Breast epithelium (tissue), 3 donors: ENCODE results near the gene HTT.

Experiments used
- POLR2A ChIP-seq: fragments of 450-650 bp; IDR thresholded peaks from one replicate; pipeline ENCODE4 v1.6.1; 2016; ENCODE audit warnings: antibody characterized with exemption, mild to moderate bottlenecking, moderate library complexity
- TF ChIP-seq, protein P1 (sequence below), 3 donors: fragments of 450-650 bp; IDR thresholded peaks; one replicate each; pipeline ENCODE4 v1.5.1; 2016 to 2017; ENCODE audit warnings: antibody characterized with exemption in 3 of 3, mild to moderate bottlenecking in 3 of 3, moderate library complexity in 3 of 3

DNA sequence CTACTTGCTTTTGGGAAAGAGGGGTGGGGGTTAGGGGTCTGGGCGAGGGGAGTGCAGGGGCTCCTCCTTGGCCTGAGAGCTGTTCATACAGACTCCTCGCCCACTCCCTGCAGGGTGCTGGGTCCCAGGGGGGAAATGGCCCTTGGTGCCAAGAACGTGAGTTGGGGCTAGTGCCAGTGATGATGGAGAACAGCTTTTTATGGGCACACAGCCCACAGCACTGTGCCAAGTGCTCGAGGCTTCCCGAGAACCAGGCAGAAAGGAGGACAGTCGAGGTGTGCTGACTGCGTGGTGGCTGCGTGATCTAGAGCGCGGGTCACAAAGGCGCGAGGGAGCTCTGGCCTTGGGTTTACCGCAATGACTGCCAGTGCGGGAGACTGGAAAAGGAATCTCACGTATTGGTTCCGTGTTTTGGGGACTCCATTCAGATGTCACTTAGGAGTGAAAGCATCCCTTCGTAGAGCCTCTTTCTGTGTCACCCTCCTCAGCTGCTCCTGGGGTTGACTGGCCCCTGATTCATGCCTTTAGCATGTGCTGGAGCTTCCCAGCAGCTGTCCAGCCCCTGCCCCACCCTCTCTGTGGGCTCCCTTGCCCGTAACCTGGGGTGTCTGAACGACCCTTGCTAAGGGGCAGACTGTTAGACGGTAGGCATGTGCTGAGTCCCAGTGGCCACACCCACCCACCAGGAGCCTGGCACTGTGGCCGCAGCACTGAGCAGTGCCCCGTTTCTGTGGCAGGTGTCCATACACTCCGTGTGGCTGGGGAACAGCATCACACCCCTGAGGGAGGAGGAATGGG is 153.6 kb downstream of the HTT start:
- TF ChIP-seq, protein P1, sequence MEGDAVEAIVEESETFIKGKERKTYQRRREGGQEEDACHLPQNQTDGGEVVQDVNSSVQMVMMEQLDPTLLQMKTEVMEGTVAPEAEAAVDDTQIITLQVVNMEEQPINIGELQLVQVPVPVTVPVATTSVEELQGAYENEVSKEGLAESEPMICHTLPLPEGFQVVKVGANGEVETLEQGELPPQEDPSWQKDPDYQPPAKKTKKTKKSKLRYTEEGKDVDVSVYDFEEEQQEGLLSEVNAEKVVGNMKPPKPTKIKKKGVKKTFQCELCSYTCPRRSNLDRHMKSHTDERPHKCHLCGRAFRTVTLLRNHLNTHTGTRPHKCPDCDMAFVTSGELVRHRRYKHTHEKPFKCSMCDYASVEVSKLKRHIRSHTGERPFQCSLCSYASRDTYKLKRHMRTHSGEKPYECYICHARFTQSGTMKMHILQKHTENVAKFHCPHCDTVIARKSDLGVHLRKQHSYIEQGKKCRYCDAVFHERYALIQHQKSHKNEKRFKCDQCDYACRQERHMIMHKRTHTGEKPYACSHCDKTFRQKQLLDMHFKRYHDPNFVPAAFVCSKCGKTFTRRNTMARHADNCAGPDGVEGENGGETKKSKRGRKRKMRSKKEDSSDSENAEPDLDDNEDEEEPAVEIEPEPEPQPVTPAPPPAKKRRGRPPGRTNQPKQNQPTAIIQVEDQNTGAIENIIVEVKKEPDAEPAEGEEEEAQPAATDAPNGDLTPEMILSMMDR (IDR thresholded peaks at IDR 0.05), result no peak
- no peak for TF ChIP-seq POLR2A
